HFFc6 (cell line): ENCODE data around the gene MAPK14. TPM values are rescaled to one million over a fixed set of nuclear protein-coding genes. Genes with fewer than 3 reads are reported as not detected.

Source experiments
- DNase-seq: peaks from one replicate; pipeline ENCODE4 v3.0.0-alpha.2; 2018
- H3K27ac Mint-ChIP-seq: 2 replicates; pipeline ENCODE4 v1.8.0; 2020; ENCODE audit warnings: mild to moderate bottlenecking, mixed read lengths
- H3K27me3 Mint-ChIP-seq: 2 replicates; pipeline ENCODE4 v1.8.0; 2021; ENCODE audit warnings: mild to moderate bottlenecking, moderate library complexity, mixed read lengths; ENCODE audit not compliant: insufficient read depth
- H3K36me3 Mint-ChIP-seq: 2 replicates; pipeline ENCODE4 v1.8.0; 2021; ENCODE audit warnings: low read depth, mixed read lengths
- H3K4me1 Mint-ChIP-seq: 2 replicates; pipeline ENCODE4 v1.8.0; 2020; ENCODE audit warnings: low read depth, mixed read lengths
- H3K4me3 Mint-ChIP-seq: 2 replicates; pipeline ENCODE4 v1.8.0; 2020; ENCODE audit warnings: mild to moderate bottlenecking, moderate library complexity, mixed read lengths
- H3K9me3 Mint-ChIP-seq: 2 replicates; pipeline ENCODE4 v1.8.0; 2020; ENCODE audit warnings: mild to moderate bottlenecking, mixed read lengths
- total RNA-seq, 6 experiments: library from RNA; stranded (reverse); fragmentation: NEBNext Ultra II Directional; extraction: Animal tissue kit (Norgen Biotek cat#: 25700); gene quantifications; 2 replicates in 1 of 6; 3 replicates in 5 of 6; pipeline ENCODE4 v1.2.3, GENCODE V29; 2021
- TF ChIP-seq, protein P1 (sequence below): fragments of 200-600 bp; sonication (generic); IDR thresholded peaks from 2 replicates; pipeline ENCODE4 v1.5.0; 2021; ENCODE audit warnings: antibody characterized with exemption, mild to moderate bottlenecking

Gene MAPK14
- total RNA-seq, 6 experiments from 2014 or later: 34.1 to 40.4 (median 37.1) TPM

DNA sequence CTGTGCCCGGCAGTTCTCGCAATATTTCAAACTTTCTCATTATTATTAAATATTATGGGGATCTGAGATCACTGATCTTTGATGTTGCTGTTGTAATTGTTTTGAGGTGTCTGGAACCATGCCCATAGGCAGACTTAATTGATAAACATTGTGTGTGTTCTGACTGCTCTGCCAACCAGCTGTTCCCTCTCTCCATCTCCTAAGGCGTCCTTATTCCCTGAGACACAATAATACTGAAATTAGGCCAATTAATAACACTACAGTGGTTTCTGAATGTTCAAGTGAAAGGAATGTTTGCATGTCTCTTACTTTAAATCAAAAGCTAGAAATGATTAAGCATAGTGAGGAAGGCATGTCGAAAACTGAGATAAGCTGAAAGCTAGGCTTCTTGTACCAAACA, 7.6 kb downstream of the MAPK14 start:
- TF ChIP-seq, protein P1, sequence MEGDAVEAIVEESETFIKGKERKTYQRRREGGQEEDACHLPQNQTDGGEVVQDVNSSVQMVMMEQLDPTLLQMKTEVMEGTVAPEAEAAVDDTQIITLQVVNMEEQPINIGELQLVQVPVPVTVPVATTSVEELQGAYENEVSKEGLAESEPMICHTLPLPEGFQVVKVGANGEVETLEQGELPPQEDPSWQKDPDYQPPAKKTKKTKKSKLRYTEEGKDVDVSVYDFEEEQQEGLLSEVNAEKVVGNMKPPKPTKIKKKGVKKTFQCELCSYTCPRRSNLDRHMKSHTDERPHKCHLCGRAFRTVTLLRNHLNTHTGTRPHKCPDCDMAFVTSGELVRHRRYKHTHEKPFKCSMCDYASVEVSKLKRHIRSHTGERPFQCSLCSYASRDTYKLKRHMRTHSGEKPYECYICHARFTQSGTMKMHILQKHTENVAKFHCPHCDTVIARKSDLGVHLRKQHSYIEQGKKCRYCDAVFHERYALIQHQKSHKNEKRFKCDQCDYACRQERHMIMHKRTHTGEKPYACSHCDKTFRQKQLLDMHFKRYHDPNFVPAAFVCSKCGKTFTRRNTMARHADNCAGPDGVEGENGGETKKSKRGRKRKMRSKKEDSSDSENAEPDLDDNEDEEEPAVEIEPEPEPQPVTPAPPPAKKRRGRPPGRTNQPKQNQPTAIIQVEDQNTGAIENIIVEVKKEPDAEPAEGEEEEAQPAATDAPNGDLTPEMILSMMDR: no peak
- no peaks in the 10 kb centered on the region for H3K27me3 Mint-ChIP-seq
- H3K4me1 Mint-ChIP-seq: peaks cover 58% of the 10 kb centered on the region
- H3K9me3 Mint-ChIP-seq: no peaks in the 10 kb centered on the region
- H3K4me3 Mint-ChIP-seq: no peak overlapping the region
- no peak for DNase-seq
- no peak overlapping the region; the same call in 1 of the 2 replicates for H3K27ac Mint-ChIP-seq
- H3K36me3 Mint-ChIP-seq: peaks cover 5% of the 10 kb centered on the region; the same call in 1 of the 2 replicates

DNA sequence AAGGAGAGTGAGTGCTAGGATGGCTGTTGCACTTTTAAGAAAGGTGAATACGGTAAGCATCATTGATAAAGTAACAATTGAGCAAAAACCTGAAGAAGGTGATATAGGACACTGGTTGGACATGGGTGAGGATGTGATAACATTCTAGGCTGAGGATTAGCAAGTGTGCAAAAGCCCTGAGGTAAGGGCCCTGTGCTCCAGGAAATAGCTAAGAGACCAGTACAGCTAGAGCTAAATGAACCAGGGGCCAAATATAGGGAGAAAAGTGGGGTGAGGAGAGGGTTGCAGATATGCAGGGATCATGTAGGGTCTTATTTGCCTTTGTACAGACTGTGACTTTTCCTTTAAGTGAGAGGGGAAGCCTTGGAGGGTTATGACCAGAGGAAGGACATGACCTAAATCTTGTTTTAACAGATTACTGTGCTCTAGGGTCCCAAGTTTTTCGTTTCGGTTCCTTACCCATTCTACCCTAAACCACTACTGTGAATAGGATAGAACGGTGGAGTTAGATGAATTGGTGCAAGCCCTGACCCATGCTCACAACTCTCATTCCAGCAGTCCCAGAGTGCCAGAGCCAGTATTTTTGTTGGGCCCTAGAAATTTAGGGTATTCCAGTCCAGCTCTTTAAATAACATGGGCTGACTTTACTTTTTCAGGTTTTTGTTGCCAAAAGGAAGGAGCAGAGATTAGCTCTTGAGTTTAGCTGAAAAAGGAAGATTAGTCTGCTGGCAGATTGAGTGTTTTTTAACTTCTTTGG, 10.7 kb downstream of the MAPK14 start:
- peaks cover 50% of the 10 kb centered on the region for H3K4me1 Mint-ChIP-seq

DNA sequence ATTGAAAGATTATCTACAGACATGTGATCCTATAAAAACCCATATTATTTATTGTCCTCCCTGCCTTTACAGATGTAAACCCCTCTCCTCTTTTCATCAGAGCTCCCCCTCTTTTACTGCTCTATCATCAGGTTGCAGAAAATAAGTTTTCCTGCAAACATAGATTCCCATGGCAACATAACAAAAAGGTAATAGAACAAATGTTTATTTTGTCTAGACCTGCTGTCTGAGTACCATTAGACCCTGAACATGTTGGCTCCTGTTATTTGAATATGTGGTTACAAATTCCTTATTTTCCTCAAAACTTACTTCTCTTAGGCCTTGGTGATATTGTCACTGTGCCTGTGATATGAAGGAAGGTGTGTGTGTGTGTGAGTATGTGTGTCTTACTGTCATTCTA, 11.5 kb downstream of the MAPK14 start:
- Mint-ChIP-seq H3K4me3 (no peak overlapping the region), H3K27ac (peak overlapping the region; percentile 43), H3K27me3 (no peaks in the 10 kb centered on the region), H3K36me3 (no peaks in the 10 kb centered on the region), H3K4me1 (peaks cover 44% of the 10 kb centered on the region), H3K9me3 (no peaks in the 10 kb centered on the region)
- TF ChIP-seq, protein P1: no peak
- DNase-seq: no peak

More for the DNA sequence above, 10.7 kb downstream of the MAPK14 start:
- H3K27me3 Mint-ChIP-seq: no peaks in the 10 kb centered on the region
- no peak overlapping the region for H3K4me3 Mint-ChIP-seq
- H3K27ac Mint-ChIP-seq: no peak overlapping the region
- H3K36me3 Mint-ChIP-seq: no peaks in the 10 kb centered on the region
- TF ChIP-seq, protein P1: no peak
- no peaks in the 10 kb centered on the region for H3K9me3 Mint-ChIP-seq
- DNase-seq: no peak

DNA sequence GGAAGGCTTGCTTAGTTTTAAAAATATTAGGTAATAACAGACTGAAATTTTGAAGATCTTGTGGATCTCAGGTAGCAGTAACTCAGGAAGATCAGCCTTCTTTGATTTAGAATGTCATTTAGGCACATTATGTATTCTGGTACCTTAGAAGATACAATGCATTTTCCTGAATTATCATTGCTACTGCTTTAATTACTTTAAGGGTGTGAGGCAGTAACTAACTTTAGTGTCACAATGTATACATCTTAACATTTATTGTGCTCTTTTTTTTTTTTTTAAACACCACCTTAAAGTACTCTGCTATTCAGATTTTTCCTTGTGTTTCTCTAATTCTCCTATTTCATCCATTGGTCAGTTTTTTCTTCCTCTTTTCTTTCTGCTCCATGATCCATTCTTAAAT, 13.3 kb downstream of the MAPK14 start:
- Mint-ChIP-seq H3K4me1 (peaks cover 36% of the 10 kb centered on the region), H3K27ac (no peak overlapping the region), H3K36me3 (no peaks in the 10 kb centered on the region), H3K27me3 (no peaks in the 10 kb centered on the region), H3K9me3 (no peaks in the 10 kb centered on the region), H3K4me3 (no peak overlapping the region)
- TF ChIP-seq, protein P1: no peak
- DNase-seq: no peak

DNA sequence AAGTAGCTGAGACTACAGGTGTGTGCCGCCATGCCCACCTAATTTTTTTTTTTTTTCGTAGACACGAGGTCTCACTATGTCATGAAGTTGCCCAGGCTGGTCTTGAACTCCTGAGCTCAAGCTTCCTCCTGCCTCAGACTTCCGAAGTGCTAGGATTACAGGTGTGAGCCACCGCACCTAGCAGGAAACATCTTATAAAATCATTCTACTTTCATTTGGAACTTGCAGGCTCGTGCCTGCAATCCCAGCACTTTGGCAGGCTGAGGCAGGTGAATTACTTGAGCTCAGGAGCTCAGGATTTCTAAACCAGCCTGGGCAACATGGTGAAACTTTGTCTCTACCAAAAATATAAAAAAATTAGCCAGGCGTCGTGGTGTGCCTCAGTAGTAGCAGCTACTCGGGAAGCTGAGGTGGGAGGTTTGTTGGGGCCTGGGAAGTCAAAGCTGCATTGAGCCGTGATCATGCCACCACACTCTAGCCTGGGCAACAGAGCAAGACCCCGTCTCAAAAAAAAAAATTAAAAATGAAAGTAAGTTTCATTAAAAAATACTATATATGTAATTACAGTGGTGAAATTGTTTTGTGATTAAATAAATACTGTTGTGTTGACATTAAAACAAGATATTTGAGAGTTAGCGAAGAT, 15.1 kb downstream of the MAPK14 start:
- TF ChIP-seq, protein P1: no peak
- H3K27ac Mint-ChIP-seq: no peak overlapping the region
- H3K4me1 Mint-ChIP-seq: peaks cover 35% of the 10 kb centered on the region
- no peak overlapping the region for H3K4me3 Mint-ChIP-seq
- DNase-seq: no peak
- H3K36me3 Mint-ChIP-seq: no peaks in the 10 kb centered on the region
- H3K9me3 Mint-ChIP-seq: no peaks in the 10 kb centered on the region
- H3K27me3 Mint-ChIP-seq: no peaks in the 10 kb centered on the region
